ENCODE measurements around the gene DOCK11.

DOCK11 gene

GRCh38 chrX:118493016-118493415 lies 2.6 kb upstream of the DOCK11 start:
- TF ChIP-seq ZNF384 (IDR thresholded peaks at IDR 0.05) = no peak
- TF ChIP-seq FOXA1 (IDR thresholded peaks at IDR 0.05) = no peak
- TF ChIP-seq LEF1 (IDR thresholded peaks at IDR 0.05; ENCODE audit: borderline replicate concordance) = no peak
- TF ChIP-seq TARDBP (IDR thresholded peaks at IDR 0.05) = no peak
- no peak for TF ChIP-seq ARNT (IDR thresholded peaks at IDR 0.05)
- no peak for TF ChIP-seq BHLHE40 (IDR thresholded peaks at IDR 0.05; ENCODE audit: borderline replicate concordance)
- no peak for TF ChIP-seq L3MBTL2 (conservative IDR thresholded peaks at IDR 0.05)
- no peak for TF ChIP-seq HDGF (IDR thresholded peaks at IDR 0.05; ENCODE audit: borderline replicate concordance)
- no peak for TF ChIP-seq ELF4 (IDR thresholded peaks at IDR 0.05)
- TF ChIP-seq CTBP1 (IDR thresholded peaks at IDR 0.05; ENCODE audit: borderline replicate concordance) = no peak
- CTCF ChIA-PET = no interaction called here
- no peak for DNase-seq (ENCODE audit: extremely low spot score)
- POLR2A ChIA-PET = no interaction called here

GRCh38 chrX:118493653-118494297 lies 1.8 kb upstream of the DOCK11 start:
- DNase-seq (ENCODE audit: extremely low spot score) = no peak
- CTCF ChIA-PET = interaction anchor here (0.6 kb wide), 1 partner anchor 889 kb away, joined by 6 read pairs; no protein-coding TSS in a partner anchor
- POLR2A ChIA-PET = no interaction called here
- no peak for TF ChIP-seq NFRKB (IDR thresholded peaks at IDR 0.05)
- TF ChIP-seq CTBP1 (IDR thresholded peaks at IDR 0.05; ENCODE audit: borderline replicate concordance) = no peak
- no peak for TF ChIP-seq ARNT (IDR thresholded peaks at IDR 0.05)
- no peak for TF ChIP-seq PKNOX1 (IDR thresholded peaks at IDR 0.05)
- no peak for TF ChIP-seq BHLHE40 (IDR thresholded peaks at IDR 0.05; ENCODE audit: borderline replicate concordance)
- no peak for TF ChIP-seq ZNF384 (IDR thresholded peaks at IDR 0.05)
- no peak for TF ChIP-seq FOXM1 (IDR thresholded peaks at IDR 0.05; ENCODE audit: borderline replicate concordance)
- no peak for TF ChIP-seq FOXK2 (IDR thresholded peaks at IDR 0.05)
- TF ChIP-seq ELF4 (IDR thresholded peaks at IDR 0.05) = no peak
- no peak for TF ChIP-seq SP1 (IDR thresholded peaks at IDR 0.05)

- DNase-seq (ENCODE audit: extremely low spot score) = no peak
- no peak for TF ChIP-seq SUZ12 (IDR thresholded peaks at IDR 0.05)
- no peak for TF ChIP-seq CTBP1 (IDR thresholded peaks at IDR 0.05; ENCODE audit: borderline replicate concordance)
- no peak for TF ChIP-seq HDGF (IDR thresholded peaks at IDR 0.05; ENCODE audit: borderline replicate concordance)
- no peak for TF ChIP-seq SP1 (IDR thresholded peaks at IDR 0.05)
- no peak for TF ChIP-seq TARDBP (IDR thresholded peaks at IDR 0.05)
- no peak for TF ChIP-seq ARNT (IDR thresholded peaks at IDR 0.05)
- no peak for TF ChIP-seq ELF4 (IDR thresholded peaks at IDR 0.05)
- no peak for TF ChIP-seq FOXK2 (IDR thresholded peaks at IDR 0.05)
- TF ChIP-seq PKNOX1 (IDR thresholded peaks at IDR 0.05) = no peak
- POLR2A ChIA-PET = interaction anchor here (0.8 kb wide), 1 partner anchor 43 kb away, joined by 3 read pairs; no protein-coding TSS in a partner anchor
- CTCF ChIA-PET = interaction anchor here (0.6 to 1.2 kb wide), 2 partner anchors 58 to 105 kb away, joined by 3 read pairs; no protein-coding TSS in a partner anchor
Observed at GRCh38 chrX:118495958-118496762, 545 bp downstream of the DOCK11 start.

GRCh38 chrX:118496763-118497079 lies 1.1 kb downstream of the DOCK11 start:
- CTCF ChIA-PET = interaction anchor here (1.2 kb wide), 1 partner anchor 105 kb away, joined by 3 read pairs; no protein-coding TSS in a partner anchor
- no peak for DNase-seq (ENCODE audit: extremely low spot score)
- TF ChIP-seq PKNOX1 (IDR thresholded peaks at IDR 0.05) = no peak
- TF ChIP-seq HDGF (IDR thresholded peaks at IDR 0.05; ENCODE audit: borderline replicate concordance) = no peak
- TF ChIP-seq ARNT (IDR thresholded peaks at IDR 0.05) = no peak
- no peak for TF ChIP-seq ELF4 (IDR thresholded peaks at IDR 0.05)
- TF ChIP-seq L3MBTL2 (conservative IDR thresholded peaks at IDR 0.05) = no peak
- no peak for TF ChIP-seq CTBP1 (IDR thresholded peaks at IDR 0.05; ENCODE audit: borderline replicate concordance)
- no peak for TF ChIP-seq FOXA1 (IDR thresholded peaks at IDR 0.05)
- no peak for TF ChIP-seq ZNF384 (IDR thresholded peaks at IDR 0.05)
- no peak for TF ChIP-seq FOXM1 (IDR thresholded peaks at IDR 0.05; ENCODE audit: borderline replicate concordance)
- TF ChIP-seq SUZ12 (IDR thresholded peaks at IDR 0.05) = no peak
- no peak for TF ChIP-seq BHLHE40 (IDR thresholded peaks at IDR 0.05; ENCODE audit: borderline replicate concordance)
- no peak for TF ChIP-seq NFRKB (IDR thresholded peaks at IDR 0.05)
- TF ChIP-seq TARDBP (IDR thresholded peaks at IDR 0.05) = no peak
- no peak for TF ChIP-seq FOXK2 (IDR thresholded peaks at IDR 0.05)
- no peak for TF ChIP-seq SP1 (IDR thresholded peaks at IDR 0.05)
- POLR2A ChIA-PET = no interaction called here

- no peak for DNase-seq (ENCODE audit: extremely low spot score)
- TF ChIP-seq TARDBP (IDR thresholded peaks at IDR 0.05) (no peak), ARNT (IDR thresholded peaks at IDR 0.05) (no peak), CTBP1 (IDR thresholded peaks at IDR 0.05; ENCODE audit: borderline replicate concordance) (no peak), L3MBTL2 (conservative IDR thresholded peaks at IDR 0.05) (no peak), FOXA1 (IDR thresholded peaks at IDR 0.05) (no peak), FOXK2 (IDR thresholded peaks at IDR 0.05) (no peak), FOXM1 (IDR thresholded peaks at IDR 0.05; ENCODE audit: borderline replicate concordance) (no peak), BHLHE40 (IDR thresholded peaks at IDR 0.05; ENCODE audit: borderline replicate concordance) (no peak), PKNOX1 (IDR thresholded peaks at IDR 0.05) (no peak), SP1 (IDR thresholded peaks at IDR 0.05) (no peak), ZNF384 (IDR thresholded peaks at IDR 0.05) (no peak), LEF1 (IDR thresholded peaks at IDR 0.05; ENCODE audit: borderline replicate concordance) (no peak), ELF4 (IDR thresholded peaks at IDR 0.05) (no peak), NFRKB (IDR thresholded peaks at IDR 0.05) (no peak), HDGF (IDR thresholded peaks at IDR 0.05; ENCODE audit: borderline replicate concordance) (no peak), SUZ12 (IDR thresholded peaks at IDR 0.05) (no peak)
- CTCF ChIA-PET = interaction anchor here (0.6 to 1.8 kb wide), 4 partner anchors 10 to 104 kb away, joined by 3 to 6 read pairs (median 3); no protein-coding TSS in a partner anchor
- POLR2A ChIA-PET = no interaction called here
Observed at GRCh38 chrX:118497180-118497818, 1.7 kb downstream of the DOCK11 start.

Measured in HEK293T (cell line).